Gastroesophageal sphincter (tissue), 4 donors: ENCODE data around the gene FAAP100. TPM values are rescaled to one million over a fixed set of nuclear protein-coding genes. Genes with fewer than 3 reads are reported as not detected.

Experiments
- ATAC-seq: fragments of 150-250 bp; one replicate; pipeline ENCODE4 v1.9.1; 2016; ENCODE audit warnings: mild to moderate bottlenecking, moderate library complexity
- H3K27ac ChIP-seq, 4 donors: fragments of 200-600 bp; sonication (generic) in 3 of 4; 1 replicate in 3 of 4; 2 replicates in 1 of 4; pipeline ENCODE4 v1.5.1; 2016 to 2019
- H3K27me3 ChIP-seq: fragments of 200-600 bp; sonication (generic); one replicate; pipeline ENCODE4 v1.5.1; 2019
- H3K36me3 ChIP-seq, 2 donors: fragments of 200-600 bp; sonication (generic); one replicate each; pipeline ENCODE4 v1.5.1; 2019; ENCODE audit warnings: control low read depth in 1 of 2
- H3K4me1 ChIP-seq, 3 donors: fragments of 200-600 bp; sonication (generic); 1 replicate in 2 of 3; 2 replicates in 1 of 3; pipeline ENCODE4 v1.5.1; 2016 to 2019; ENCODE audit warnings: control low read depth in 2 of 3
- H3K4me3 ChIP-seq, 2 donors: fragments of 200-600 bp; sonication (generic); one replicate each; pipeline ENCODE4 v1.5.1; 2019; ENCODE audit warnings: mild to moderate bottlenecking in 1 of 2, moderate library complexity in 1 of 2
- H3K9me3 ChIP-seq, 3 donors: fragments of 200-600 bp; sonication (generic); one replicate each; pipeline ENCODE4 v1.5.1; 2017 to 2019; ENCODE audit warnings: control low read depth in 2 of 3
- CTCF ChIP-seq, 4 experiments: fragments of 200-600 bp in 2 of 4; fragments of 450-650 bp in 2 of 4; sonication (generic) in 1 of 4; IDR thresholded peaks; one replicate each; pipeline ENCODE4 v1.5.1; 2017 to 2019; ENCODE audit warnings: antibody characterized with exemption in 4 of 4, mild to moderate bottlenecking in 2 of 4, moderate library complexity in 2 of 4
- EP300 ChIP-seq: sonication (generic); formaldehyde crosslinking; IDR thresholded peaks from one replicate; pipeline ENCODE4 v1.6.1; 2017; ENCODE audit warnings: antibody characterized with exemption, mild to moderate bottlenecking
- POLR2A ChIP-seq, 2 donors: fragments of 450-650 bp; IDR thresholded peaks; one replicate each; pipeline ENCODE4 v1.6.1; 2017; ENCODE audit warnings: antibody characterized with exemption in 2 of 2, mild to moderate bottlenecking in 2 of 2, moderate library complexity in 1 of 2
- POLR2AphosphoS5 ChIP-seq: sonication (generic); formaldehyde crosslinking; IDR thresholded peaks from one replicate; pipeline ENCODE4 v1.6.1; 2017; ENCODE audit warnings: antibody characterized with exemption
- WGBS, 2 donors: methylation state at CpG; one replicate each; pipeline ENCODE4 v1.1.5; 2018; ENCODE audit warnings: low coverage in 1 of 2; 5-methylcytosine and 5-hydroxymethylcytosine counted together
- total RNA-seq, 4 donors: library from RNA; depleted of rRNA; stranded (reverse); fragments of >200 nt; gene quantifications; one replicate each; pipeline ENCODE4 v1.1.0, GENCODE V29; 2016

Gene FAAP100
- total RNA-seq, 4 donors from 2014 or later, result 14.6 to 32.1 (median 20.7) TPM

- H3K27ac ChIP-seq, result no peak overlapping the region
- H3K9me3 ChIP-seq, result no peaks in the 10 kb centered on the region
- no peaks in the 10 kb centered on the region for H3K27me3 ChIP-seq
- TF ChIP-seq EP300 (no peak), POLR2AphosphoS5 (no peak), CTCF (IDR thresholded peaks at IDR 0.05) (no peak), POLR2A (IDR thresholded peaks at IDR 0.05) (no peak)
- H3K4me1 ChIP-seq, result peaks cover 0 to 16% (median 5%) of the 10 kb centered on the region in 3 donors
- ATAC-seq, result no peak
- H3K4me3 ChIP-seq, result no peak overlapping the region
- WGBS, 2 donors, result 72% methylated on average over 4 to 11 of the region's 11 CpGs
- H3K36me3 ChIP-seq, result peaks cover 0 to 89% of the 10 kb centered on the region in 2 donors
Measured at GRCh38 chr17:81577278-81578000, 25.3 kb upstream of the FAAP100 start.

GRCh38 chr17:81576621-81577277 is 24.6 kb upstream of the FAAP100 start:
- WGBS, 2 donors, result 59 to 62% methylated on average over 8 to 13 of the region's 17 CpGs
- peaks cover 0 to 89% of the 10 kb centered on the region in 2 donors for H3K36me3 ChIP-seq

GRCh38 chr17:81575836-81576235 is 23.7 kb upstream of the FAAP100 start:
- Histone ChIP-seq H3K9me3 (no peaks in the 10 kb centered on the region), H3K27ac (no peak overlapping the region), H3K4me3 (no peak overlapping the region), H3K36me3 (peaks cover 0 to 91% of the 10 kb centered on the region in 2 donors), H3K27me3 (no peaks in the 10 kb centered on the region), H3K4me1 (peaks cover 0 to 16% (median 5%) of the 10 kb centered on the region in 3 donors)
- no peak for ATAC-seq
- 84 to 91% methylated on average over 3 of the region's 3 CpGs for WGBS, 2 donors
- TF ChIP-seq EP300, result no peak
- no peak for TF ChIP-seq CTCF (IDR thresholded peaks at IDR 0.05)

More at GRCh38 chr17:81576621-81577277, 24.6 kb upstream of the FAAP100 start:
- ATAC-seq, result no peak
- Histone ChIP-seq H3K4me1 (peaks cover 0 to 16% (median 5%) of the 10 kb centered on the region in 3 donors), H3K27ac (no peak overlapping the region), H3K27me3 (no peaks in the 10 kb centered on the region), H3K4me3 (no peak overlapping the region), H3K9me3 (no peaks in the 10 kb centered on the region)
- TF ChIP-seq POLR2A (IDR thresholded peaks at IDR 0.05), result no peak
- TF ChIP-seq EP300, result no peak
- no peak for TF ChIP-seq POLR2AphosphoS5
- no peak for TF ChIP-seq CTCF (IDR thresholded peaks at IDR 0.05)

GRCh38 chr17:81574643-81574956 is 22.4 kb upstream of the FAAP100 start:
- no peak for TF ChIP-seq POLR2A (IDR thresholded peaks at IDR 0.05)
- no peak for TF ChIP-seq EP300
- no peak for TF ChIP-seq CTCF (IDR thresholded peaks at IDR 0.05)
- no peak for TF ChIP-seq POLR2AphosphoS5
- 81% methylated on average over 3 of the region's 8 CpGs; no CpG with 5 or more reads in 1 of the 2 donors for WGBS, 2 donors
- peaks cover 0 to 16% (median 5%) of the 10 kb centered on the region in 3 donors for H3K4me1 ChIP-seq
- no peaks in the 10 kb centered on the region for H3K27me3 ChIP-seq
- H3K36me3 ChIP-seq, result peaks cover 0 to 91% of the 10 kb centered on the region in 2 donors
- H3K9me3 ChIP-seq, result no peaks in the 10 kb centered on the region
- ATAC-seq, result no peak
- no peak overlapping the region for H3K4me3 ChIP-seq
- H3K27ac ChIP-seq, result no peak overlapping the region
